22Rv1 (cell line): ENCODE results near the gene NECAB2.

Experiments used
- CTCF ChIP-seq: fragments of 450-650 bp; IDR thresholded peaks from 2 replicates; pipeline ENCODE4 v1.5.1; 2017; ENCODE audit warnings: mild to moderate bottlenecking
- ZFX ChIP-seq: fragments of 450-650 bp; IDR thresholded peaks from 2 replicates; pipeline ENCODE4 v1.6.1; 2017; ENCODE audit warnings: antibody characterized with exemption, borderline replicate concordance

- TF ChIP-seq CTCF: no peak
- TF ChIP-seq ZFX: no peak
Observed at GRCh38 chr16:83949724-83950001, 18.4 kb upstream of the NECAB2 start.
